Stimulated activated CD8-positive, alpha-beta memory T cell treated with anti-CD3 and anti-CD28 coated beads, Interleukin-12 subunit alpha, Interleukin-12 subunit beta, amount 100 ng/mL, for 1 hour (primary cell): ENCODE measurements around the gene TMED4.

Source experiments
- DNase-seq: peaks from one replicate; pipeline ENCODE4 v3.0.0-alpha.2; 2020; ENCODE audit warnings: low read depth

The TMED4 gene

GRCh38 chr7:44581879-44582603 lies at the start of gene TMED4:
Gene TMED4, minus strand, starts transcription at chr7:44582231. Its CDS starts 25 bp downstream, at chr7:44582206.
- peak; percentile 100 for DNase-seq

- DNase-seq: no peak
Observed at GRCh38 chr7:44631458-44632115, 49.6 kb upstream of the TMED4 start.

GRCh38 chr7:44630792-44631457 lies 48.9 kb upstream of the TMED4 start:
- DNase-seq: no peak

- DNase-seq: no peak
Observed at GRCh38 chr7:44629829-44630522, 47.9 kb upstream of the TMED4 start.

- DNase-seq: no peak
Observed at GRCh38 chr7:44626620-44627019, 44.6 kb upstream of the TMED4 start.

GRCh38 chr7:44625526-44626471 lies 43.8 kb upstream of the TMED4 start:
- no peak for DNase-seq

- DNase-seq: no peak
Observed at GRCh38 chr7:44624318-44624717, 42.3 kb upstream of the TMED4 start.

GRCh38 chr7:44622342-44623151 lies 40.5 kb upstream of the TMED4 start:
- DNase-seq: no peak

GRCh38 chr7:44621750-44622103 lies 39.7 kb upstream of the TMED4 start:
- DNase-seq: no peak

GRCh38 chr7:44621034-44621749 lies 39.2 kb upstream of the TMED4 start:
- DNase-seq: no peak

- no peak for DNase-seq
Observed at GRCh38 chr7:44618753-44619152, 36.7 kb upstream of the TMED4 start.

GRCh38 chr7:44618045-44618444 lies 36.0 kb upstream of the TMED4 start:
- DNase-seq: no peak

GRCh38 chr7:44617225-44617890 lies 35.3 kb upstream of the TMED4 start:
- DNase-seq: no peak

GRCh38 chr7:44616545-44616944 lies 34.5 kb upstream of the TMED4 start:
- no peak for DNase-seq

GRCh38 chr7:44615793-44616192 lies 33.8 kb upstream of the TMED4 start:
- no peak for DNase-seq

- no peak for DNase-seq
Observed at GRCh38 chr7:44615149-44615611, 33.1 kb upstream of the TMED4 start.

GRCh38 chr7:44609829-44610228 lies 27.8 kb upstream of the TMED4 start:
- no peak for DNase-seq

GRCh38 chr7:44608916-44609648 lies 27.1 kb upstream of the TMED4 start:
- no peak for DNase-seq
